T-helper 1 cell treated with Interleukin-12 subunit alpha and Interleukin-12 subunit beta and Interleukin-4 antibody, amounts not matched to agents 30 ng/mL and 1 ng/mL, for 36 hours (primary cell): ENCODE results near the gene FER. TPM values are rescaled to one million over a fixed set of nuclear protein-coding genes. Genes with fewer than 3 reads are reported as not detected.
"Not testable (repeated sequence)": the region's sequence is repeated elsewhere in the genome, so short reads cannot be mapped to it uniquely, and the experiment has no call there.

Experiments
- intact Hi-C: fragments of 100-400 bp; cut with micrococcal nuclease; formaldehyde crosslinking; loops from one replicate; pipeline ENCODE4 v1.15.1; 2024
- total RNA-seq: library from RNA; stranded (reverse); gene quantifications from 2 replicates; pipeline ENCODE4 v1.2.3, GENCODE V29; 2022

FER gene
- total RNA-seq, 1 donor from 2014 or later, result 2.3 TPM

GRCh38 chr5:109168151-109168550 is 420.5 kb downstream of the FER start:
- intact Hi-C loops, result no loop called here

GRCh38 chr5:109170629-109171350 is 423.1 kb downstream of the FER start:
- intact Hi-C loops, result no loop called here

GRCh38 chr5:109171437-109172073 is 423.9 kb downstream of the FER start:
- intact Hi-C loops, result not testable (repeated sequence)

GRCh38 chr5:109173036-109173794 is 425.5 kb downstream of the FER start:
- intact Hi-C loops, result no loop called here

DNA sequence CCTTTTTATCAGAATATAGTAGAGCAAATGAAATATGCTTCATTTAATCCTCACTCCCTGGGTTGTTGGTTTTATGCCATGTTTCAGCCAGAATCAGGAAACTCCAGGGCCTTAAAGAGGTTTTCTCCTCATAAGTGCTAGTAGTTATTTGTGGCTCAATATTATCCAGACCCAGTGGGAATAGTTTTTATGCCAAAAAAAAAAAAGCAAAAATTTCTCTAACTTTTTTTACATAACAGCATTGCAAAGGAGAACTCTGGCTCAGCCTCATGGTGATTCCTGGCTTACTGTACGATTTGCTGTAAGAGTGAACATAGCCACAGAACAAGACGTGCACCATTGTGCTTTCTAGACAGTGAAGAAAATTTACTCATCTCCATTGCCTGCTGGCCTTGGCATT is 429.5 kb downstream of the FER start:
- intact Hi-C loops, result no loop called here

GRCh38 chr5:109177782-109178181 is 430.1 kb downstream of the FER start:
- intact Hi-C loops, result no loop called here

- intact Hi-C loops, result no loop called here
These were observed 433.0 kb downstream of the FER start for GRCh38 chr5:109180668-109181067.

GRCh38 chr5:109186759-109187158 is 439.1 kb downstream of the FER start:
- intact Hi-C loops, result no loop called here

DNA sequence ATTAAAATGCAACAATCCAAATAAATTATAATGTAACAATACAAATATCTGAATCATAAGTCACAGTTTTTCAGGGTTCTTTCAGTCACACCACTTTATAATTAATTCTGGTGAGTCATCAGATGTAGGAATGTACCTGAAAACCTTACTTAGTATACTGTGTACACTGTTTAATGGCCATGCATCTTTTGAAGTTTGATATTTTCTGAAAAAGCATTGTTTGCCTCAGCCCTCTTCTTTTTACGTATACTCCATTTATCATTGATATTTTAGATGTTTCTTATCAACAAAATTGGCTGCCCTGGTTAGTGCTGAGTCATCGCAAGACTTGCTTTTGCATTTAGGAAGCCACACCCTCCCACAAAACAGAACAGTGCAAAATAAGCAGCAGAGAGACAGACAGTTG is 443.5 kb downstream of the FER start:
- intact Hi-C loops, result loop anchor here (10.0 kb wide), 1 partner anchor 446 kb away; the partner anchor contains the start of gene FER

- intact Hi-C loops, result loop anchor here (10.0 kb wide), 1 partner anchor 447 kb away; the partner anchor contains the start of gene FER
These were observed 444.3 kb downstream of the FER start for GRCh38 chr5:109192027-109192426.

DNA sequence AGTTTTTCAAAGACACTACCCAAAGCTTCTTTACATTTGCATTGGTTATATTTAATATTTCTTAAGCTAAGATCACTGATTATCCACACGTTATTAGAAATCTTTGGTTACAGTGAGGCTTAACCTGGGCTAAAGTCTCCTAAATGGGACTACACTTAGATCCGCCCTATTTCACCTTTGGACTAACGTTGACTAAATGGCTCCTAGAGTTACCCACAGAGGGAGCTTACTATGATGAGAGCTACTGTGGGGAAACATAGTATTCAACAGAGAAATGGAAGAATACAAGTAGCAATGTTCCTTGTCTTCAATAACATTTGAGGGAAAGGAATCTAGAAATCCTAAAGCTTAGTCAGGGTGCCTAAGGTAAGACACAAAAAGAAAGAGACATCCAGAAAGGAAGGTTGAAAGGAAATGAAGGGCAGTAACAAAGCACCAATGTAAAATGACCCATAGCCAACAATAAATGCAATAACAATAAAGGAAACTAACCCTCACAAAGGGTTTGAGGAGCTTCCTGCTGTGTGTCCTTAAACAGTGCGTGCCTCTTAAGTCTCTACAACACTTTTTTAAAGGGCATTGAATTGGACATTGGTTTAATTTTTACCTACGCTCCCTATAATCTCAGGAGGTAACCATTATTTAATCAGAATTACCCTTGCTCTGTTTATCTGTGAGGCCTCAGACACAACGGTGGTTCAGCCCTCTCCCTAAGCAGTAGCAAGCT is 445.0 kb downstream of the FER start:
- intact Hi-C loops, result loop anchor here (10.0 kb wide), 1 partner anchor 448 kb away; the partner anchor contains the start of gene FER

- intact Hi-C loops, result loop anchor here (10.0 kb wide), 1 partner anchor 451 kb away; the partner anchor contains the start of gene FER
These were observed 448.0 kb downstream of the FER start for GRCh38 chr5:109195667-109196066.

DNA sequence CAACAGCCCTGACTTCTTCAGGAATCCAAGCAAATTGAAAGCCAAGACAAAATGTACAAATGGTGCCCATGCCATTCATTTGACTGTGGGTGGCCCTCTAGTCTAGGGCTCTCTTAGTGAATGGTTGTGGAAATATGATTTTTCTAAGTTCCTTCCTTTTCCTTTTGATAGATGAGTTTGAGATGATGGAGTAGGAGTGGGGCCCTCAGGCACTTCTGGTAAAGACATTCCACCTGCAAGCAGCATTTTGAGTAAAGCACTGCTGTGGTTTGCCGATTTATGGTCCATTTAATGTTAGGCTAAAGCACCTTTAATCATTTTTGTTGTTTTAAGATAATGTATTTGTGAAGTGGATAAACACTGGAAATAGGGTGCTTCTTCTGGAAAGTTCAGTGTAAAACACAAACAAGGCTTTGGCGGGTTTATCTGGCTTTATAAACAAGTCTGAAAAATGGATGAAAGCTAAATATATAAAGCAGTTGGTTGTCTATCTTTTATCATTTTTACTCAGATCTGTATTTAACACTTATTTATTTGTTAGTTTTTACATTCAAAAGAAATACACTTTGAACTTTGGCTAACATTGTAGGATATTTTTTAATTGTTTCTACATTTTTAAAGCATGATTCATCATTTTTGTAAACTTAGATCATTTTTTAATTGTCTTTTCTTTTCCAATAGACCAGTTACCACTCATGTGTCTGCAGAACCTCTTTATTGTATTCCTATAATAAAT is 448.6 kb downstream of the FER start:
- intact Hi-C loops, result loop anchor here (10.0 kb wide), 1 partner anchor 451 kb away; the partner anchor contains the start of gene FER

GRCh38 chr5:109196823-109197160 is 449.1 kb downstream of the FER start:
- intact Hi-C loops, result loop anchor here (10.0 kb wide), 1 partner anchor 452 kb away; the partner anchor contains the start of gene FER

GRCh38 chr5:109199289-109199688 is 451.6 kb downstream of the FER start:
- intact Hi-C loops, result loop anchor here (10.0 kb wide), 1 partner anchor 454 kb away; the partner anchor contains the start of gene FER

- intact Hi-C loops, result loop anchor here (10.0 kb wide), 1 partner anchor 455 kb away; the partner anchor contains the start of gene FER
These were observed 452.3 kb downstream of the FER start for GRCh38 chr5:109199799-109200620.

- intact Hi-C loops, result no loop called here
These were observed 467.3 kb downstream of the FER start for GRCh38 chr5:109215040-109215439.

DNA sequence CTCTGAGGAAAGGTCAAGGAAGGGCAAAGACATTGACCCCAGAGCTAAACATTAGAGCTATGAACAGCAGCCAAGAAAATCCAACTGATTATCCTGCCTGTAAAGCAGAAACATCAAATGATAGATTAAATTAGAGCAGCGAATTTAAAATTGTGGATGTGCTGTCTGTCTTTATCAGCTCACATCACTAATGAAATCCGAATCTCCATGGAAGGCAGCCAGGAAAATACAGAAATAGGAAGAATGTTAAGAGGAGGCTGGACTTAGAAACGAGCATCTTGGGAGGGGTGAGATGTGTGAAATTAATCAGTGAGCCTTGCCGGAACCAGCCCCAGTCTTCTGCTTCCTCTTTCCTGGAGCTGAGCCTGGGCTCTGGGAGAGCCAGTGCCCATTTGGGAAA is 471.1 kb downstream of the FER start:
- intact Hi-C loops, result no loop called here

DNA sequence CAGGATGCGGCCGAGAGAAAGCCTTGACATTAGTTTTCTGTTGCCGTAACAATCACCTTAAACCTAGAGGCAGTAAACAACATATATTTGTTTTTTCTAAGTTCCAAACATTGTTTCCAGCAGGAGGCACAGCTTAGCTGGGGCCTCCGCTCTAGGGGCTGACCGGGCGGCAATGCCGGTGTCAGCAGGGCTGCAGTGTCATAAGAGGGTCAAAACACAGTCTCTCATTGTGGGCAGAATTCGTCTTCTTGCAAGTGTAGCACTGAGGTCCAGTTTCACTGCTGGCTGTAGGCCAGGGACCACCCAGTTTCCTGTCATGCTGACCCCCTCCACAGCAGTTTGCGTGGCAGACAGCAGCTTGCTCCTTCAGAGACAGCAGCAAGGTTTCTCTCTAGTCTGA is 475.8 kb downstream of the FER start:
- intact Hi-C loops, result no loop called here
